Measurements from ENCODE around the gene CACNA2D1. TPM values are rescaled to one million over a fixed set of nuclear protein-coding genes. Genes with fewer than 3 reads are reported as not detected.

CACNA2D1 gene
- total and polyA plus RNA-seq, 9 of the 15 experiments (the other 6 are each of a cell fraction or from before 2014, with no cell fraction given) = 0.49 TPM; not detected in 8

DNA sequence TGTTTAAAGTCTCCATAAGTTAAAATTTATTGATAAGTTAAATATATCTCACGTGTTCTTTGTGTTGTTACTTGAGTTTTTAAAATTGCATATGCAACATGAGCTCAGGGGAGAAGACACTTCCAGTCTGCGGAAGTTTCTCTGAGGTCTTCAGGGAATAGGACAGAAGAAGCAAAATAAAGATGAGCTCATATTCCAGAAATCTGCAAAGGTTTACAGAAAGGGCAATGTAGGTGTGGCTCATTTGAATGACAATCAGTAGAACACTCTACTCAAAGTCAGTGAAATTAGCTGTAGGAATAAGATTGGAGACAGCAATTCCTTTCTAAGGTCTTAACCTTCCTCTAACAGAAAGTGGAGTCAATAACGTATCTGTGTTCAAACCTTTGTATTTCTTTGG, 53.7 kb downstream of the CACNA2D1 start (continued):
- TF ChIP-seq, protein P1, sequence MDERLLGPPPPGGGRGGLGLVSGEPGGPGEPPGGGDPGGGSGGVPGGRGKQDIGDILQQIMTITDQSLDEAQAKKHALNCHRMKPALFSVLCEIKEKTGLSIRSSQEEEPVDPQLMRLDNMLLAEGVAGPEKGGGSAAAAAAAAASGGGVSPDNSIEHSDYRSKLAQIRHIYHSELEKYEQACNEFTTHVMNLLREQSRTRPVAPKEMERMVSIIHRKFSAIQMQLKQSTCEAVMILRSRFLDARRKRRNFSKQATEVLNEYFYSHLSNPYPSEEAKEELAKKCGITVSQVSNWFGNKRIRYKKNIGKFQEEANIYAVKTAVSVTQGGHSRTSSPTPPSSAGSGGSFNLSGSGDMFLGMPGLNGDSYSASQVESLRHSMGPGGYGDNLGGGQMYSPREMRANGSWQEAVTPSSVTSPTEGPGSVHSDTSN (CRISPR knock-in tag; IDR thresholded peaks at IDR 0.05; ENCODE audit: low read depth) = no peak
- TF ChIP-seq, protein P1 (tag; conservative IDR thresholded peaks at IDR 0.05; ENCODE audit: low read depth) = no peak

GRCh38 chr7:82388138-82388537, 55.4 kb downstream of the CACNA2D1 start:
- no peak overlapping the region for H2AFZ ChIP-seq (ENCODE audit: low read depth, low read length)
- ChIA-PET CTCF (ENCODE audit: low intra/inter-chr PET ratio) (interaction anchor here (0.6 kb wide), 1 partner anchor 526 kb away, joined by 3 read pairs; no protein-coding TSS in a partner anchor), POLR2A (no interaction called here)
- no peak for ATAC-seq
- no peaks in the 10 kb centered on the region for H3K9me1 ChIP-seq (ENCODE audit: control insufficient read depth, insufficient read depth, low read length)
- no peaks in the 10 kb centered on the region for H3K79me2 ChIP-seq (ENCODE audit: control insufficient read depth, insufficient read depth, low read length)
- no peak overlapping the region for H3K4me2 ChIP-seq (ENCODE audit: insufficient read depth, low read length)
- H3K27me3 ChIP-seq (ENCODE audit: control insufficient read depth in 2 of 2, insufficient read depth in 2 of 2, low read length in 2 of 2) = no peaks in the 10 kb centered on the region
- H3K4me3 ChIP-seq = no peak overlapping the region
- H3K36me3 ChIP-seq (ENCODE audit: control insufficient read depth, insufficient read depth, low read length) = no peaks in the 10 kb centered on the region
- 0% methylated on average over 2 of the region's 2 CpGs for WGBS (ENCODE audit: insufficient coverage, low coverage, missing lambda C conversion rate)
- H4K20me1 ChIP-seq (replicated peaks; ENCODE audit: control insufficient read depth, insufficient read depth, low read length) = no peaks in the 10 kb centered on the region
- no TSS peak for BruUV-seq (replicated peaks)
- H3K27ac ChIP-seq (ENCODE audit: extremely low read depth, low read depth, low read length) = no peak overlapping the region
- no peaks in the 10 kb centered on the region for H3K9me3 ChIP-seq (replicated peaks; ENCODE audit: control insufficient read depth, insufficient read depth, low read depth, low read length)
- no peak for DNase-seq (ENCODE audit: extremely low read depth in 1 of 4, low spot score in 3 of 4)
- FAIRE-seq = no peak
- intact Hi-C loops (cut with micrococcal nuclease) = no loop called here
- H3K9ac ChIP-seq (ENCODE audit: insufficient read depth in 1 of 2, low read depth in 2 of 2, low read length in 2 of 2) = no peak overlapping the region
- H3K4me1 ChIP-seq (replicated peaks in 1 of 2; ENCODE audit: control insufficient read depth in 2 of 2, insufficient read depth in 2 of 2, low read length in 2 of 2) = no peaks in the 10 kb centered on the region
- in situ Hi-C loops (cut with MboI) = no loop called here
- TF ChIP-seq ZKSCAN1 (IDR thresholded peaks at IDR 0.05; ENCODE audit: low read depth, low read length) (no peak), ZBTB1 (CRISPR knock-in tag; IDR thresholded peaks at IDR 0.05; ENCODE audit: borderline replicate concordance, low read depth) (no peak), ESRRA (IDR thresholded peaks at IDR 0.05; ENCODE audit: borderline replicate concordance, low read depth) (no peak), E2F1 (CRISPR knock-in tag; IDR thresholded peaks at IDR 0.05) (no peak), MBD2 (IDR thresholded peaks at IDR 0.05; ENCODE audit: borderline replicate concordance, low read depth) (no peak)

Measured in K562 (cell line).